HepG2 (cell line): ENCODE results near the gene NRSN2. TPM values are rescaled to one million over a fixed set of nuclear protein-coding genes. Genes with fewer than 3 reads are reported as not detected.

Source experiments
- DNMT1 ChIP-seq: sonication (generic); formaldehyde crosslinking; IDR thresholded peaks from 2 replicates; pipeline ENCODE4 v1.5.1; 2020; ENCODE audit warnings: mild to moderate bottlenecking, missing genetic modification reagents
- E2F5 ChIP-seq: sonication (generic); formaldehyde crosslinking; conservative IDR thresholded peaks from 2 replicates; pipeline ENCODE4 v1.4.0; 2020; ENCODE audit warnings: missing genetic modification reagents
- KLF12 ChIP-seq: sonication (generic); formaldehyde crosslinking; IDR thresholded peaks from 2 replicates; pipeline ENCODE4 v1.4.0; 2020; ENCODE audit warnings: missing genetic modification reagents, borderline replicate concordance
- RFX5 ChIP-seq: IDR thresholded peaks from 2 replicates; pipeline ENCODE4 v1.6.1; 2011; ENCODE audit warnings: low read depth, low read length, improper control_type of control experiment
- SIN3A ChIP-seq: IDR thresholded peaks from 2 replicates; pipeline ENCODE4 v1.6.1; 2011; ENCODE audit warnings: low read depth, mild to moderate bottlenecking, control low read depth, low read length, borderline replicate concordance
- SNAI1 ChIP-seq: sonication (generic); formaldehyde crosslinking; IDR thresholded peaks from 2 replicates; pipeline ENCODE4 v1.5.0; 2020; ENCODE audit warnings: mild to moderate bottlenecking, missing genetic modification reagents, borderline replicate concordance
- TCF7 ChIP-seq: sonication (generic); IDR thresholded peaks from 2 replicates; pipeline ENCODE4 v1.6.1; 2016; ENCODE audit warnings: antibody characterized with exemption, low read depth
- ZNF224 ChIP-seq: sonication (generic); formaldehyde crosslinking; IDR thresholded peaks from 2 replicates; pipeline ENCODE4 v1.5.0; 2020; ENCODE audit warnings: mild to moderate bottlenecking, missing genetic modification reagents
- ZNF230 ChIP-seq: sonication (generic); formaldehyde crosslinking; IDR thresholded peaks from 2 replicates; pipeline ENCODE4 v1.4.0; 2020; ENCODE audit warnings: mild to moderate bottlenecking, missing genetic modification reagents
- ZNF276 ChIP-seq: sonication (generic); formaldehyde crosslinking; IDR thresholded peaks from 2 replicates; pipeline ENCODE4 v1.4.0; 2020; ENCODE audit warnings: mild to moderate bottlenecking, low read depth, missing genetic modification reagents
- ZNF382 ChIP-seq: sonication (generic); formaldehyde crosslinking; IDR thresholded peaks from 2 replicates; pipeline ENCODE4 v1.5.0; 2020; ENCODE audit warnings: missing genetic modification reagents, mild to moderate bottlenecking, borderline replicate concordance
- ZNF670 ChIP-seq: sonication (generic); formaldehyde crosslinking; IDR thresholded peaks from 2 replicates; pipeline ENCODE4 v1.8.0; 2022; ENCODE audit warnings: mild to moderate bottlenecking, missing genetic modification reagents, borderline replicate concordance
- ZNF720 ChIP-seq: sonication (generic); formaldehyde crosslinking; IDR thresholded peaks from 2 replicates; pipeline ENCODE4 v1.4.0; 2020; ENCODE audit warnings: missing genetic modification reagents
- ZSCAN21 ChIP-seq: sonication (generic); formaldehyde crosslinking; IDR thresholded peaks from 2 replicates; pipeline ENCODE4 v1.8.0; 2022; ENCODE audit warnings: mild to moderate bottlenecking, missing genetic modification reagents, moderate library complexity, borderline replicate concordance
- polyA plus RNA-seq, 8 experiments: library from polyadenylated mRNA; depleted of rRNA in 3 of 8; stranded (reverse) in 7 of 8; unstranded in 1 of 8; fragments of >200 nt; fragmentation: Illumina TruSeq in 4 of 8; extraction: Trizol in 4 of 8; gene quantifications; 2 replicates each; pipeline versions ENCODE4 v1.2.1 to v1.2.3, GENCODE V29; 2011 to 2016; ENCODE audit warnings: low read depth in 4 of 8, missing spikeins in 1 of 8, mixed read lengths in 1 of 8; ENCODE audit not compliant: insufficient read depth in 1 of 8
- total RNA-seq, 5 experiments: library from RNA; depleted of rRNA; stranded (reverse); fragments of >200 nt; fragmentation: Illumina TruSeq; extraction: Trizol; gene quantifications; 2 replicates each; pipeline ENCODE4 v1.2.3, GENCODE V29; 2016; ENCODE audit warnings: low read depth in 1 of 5
- TF ChIP-seq, protein P1 (sequence below): IDR thresholded peaks from 2 replicates; pipeline ENCODE4 v1.4.0; 2020; ENCODE audit warnings: mild to moderate bottlenecking, missing genetic modification reagents
- TF ChIP-seq, protein P2 (sequence below): IDR thresholded peaks from 2 replicates; pipeline ENCODE4 v1.6.1; 2016; ENCODE audit warnings: low read depth
- TF ChIP-seq, protein P3 (sequence below): sonication (generic); formaldehyde crosslinking; IDR thresholded peaks from 2 replicates; pipeline ENCODE4 v1.4.0; 2020; ENCODE audit warnings: missing genetic modification reagents, borderline replicate concordance

Gene NRSN2
- total and polyA plus RNA-seq, 2 of the 13 experiments (the other 11 are each of a cell fraction or from before 2014, with no cell fraction given), result 32.3 to 49.4 TPM

- TF ChIP-seq, protein P1, sequence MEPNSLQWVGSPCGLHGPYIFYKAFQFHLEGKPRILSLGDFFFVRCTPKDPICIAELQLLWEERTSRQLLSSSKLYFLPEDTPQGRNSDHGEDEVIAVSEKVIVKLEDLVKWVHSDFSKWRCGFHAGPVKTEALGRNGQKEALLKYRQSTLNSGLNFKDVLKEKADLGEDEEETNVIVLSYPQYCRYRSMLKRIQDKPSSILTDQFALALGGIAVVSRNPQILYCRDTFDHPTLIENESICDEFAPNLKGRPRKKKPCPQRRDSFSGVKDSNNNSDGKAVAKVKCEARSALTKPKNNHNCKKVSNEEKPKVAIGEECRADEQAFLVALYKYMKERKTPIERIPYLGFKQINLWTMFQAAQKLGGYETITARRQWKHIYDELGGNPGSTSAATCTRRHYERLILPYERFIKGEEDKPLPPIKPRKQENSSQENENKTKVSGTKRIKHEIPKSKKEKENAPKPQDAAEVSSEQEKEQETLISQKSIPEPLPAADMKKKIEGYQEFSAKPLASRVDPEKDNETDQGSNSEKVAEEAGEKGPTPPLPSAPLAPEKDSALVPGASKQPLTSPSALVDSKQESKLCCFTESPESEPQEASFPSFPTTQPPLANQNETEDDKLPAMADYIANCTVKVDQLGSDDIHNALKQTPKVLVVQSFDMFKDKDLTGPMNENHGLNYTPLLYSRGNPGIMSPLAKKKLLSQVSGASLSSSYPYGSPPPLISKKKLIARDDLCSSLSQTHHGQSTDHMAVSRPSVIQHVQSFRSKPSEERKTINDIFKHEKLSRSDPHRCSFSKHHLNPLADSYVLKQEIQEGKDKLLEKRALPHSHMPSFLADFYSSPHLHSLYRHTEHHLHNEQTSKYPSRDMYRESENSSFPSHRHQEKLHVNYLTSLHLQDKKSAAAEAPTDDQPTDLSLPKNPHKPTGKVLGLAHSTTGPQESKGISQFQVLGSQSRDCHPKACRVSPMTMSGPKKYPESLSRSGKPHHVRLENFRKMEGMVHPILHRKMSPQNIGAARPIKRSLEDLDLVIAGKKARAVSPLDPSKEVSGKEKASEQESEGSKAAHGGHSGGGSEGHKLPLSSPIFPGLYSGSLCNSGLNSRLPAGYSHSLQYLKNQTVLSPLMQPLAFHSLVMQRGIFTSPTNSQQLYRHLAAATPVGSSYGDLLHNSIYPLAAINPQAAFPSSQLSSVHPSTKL (CRISPR knock-in tag), result peak; percentile 97
- TF ChIP-seq TCF7 (peak; percentile 78), ZNF230 (peak; percentile 49; the same call in 1 of the 2 replicates), KLF12 (CRISPR knock-in tag) (no peak), ZNF382 (CRISPR knock-in tag) (no peak), ZNF276 (peak; percentile 94), SNAI1 (no peak), RFX5 (no peak), DNMT1 (0 out of 2 replicates have a peak, but pooled peaks have one; percentile 51), ZNF720 (CRISPR knock-in tag) (no peak; the same call in 1 of the 2 replicates), ZNF224 (CRISPR knock-in tag) (peak; percentile 13), ZSCAN21 (CRISPR knock-in tag) (peak; percentile 96), SIN3A (peak; percentile 60), ZNF670 (CRISPR knock-in tag) (peak; percentile 87; the same call in 1 of the 2 replicates), E2F5 (CRISPR knock-in tag) (0 out of 2 replicates have a peak, but pooled peaks have one; percentile 7)
- TF ChIP-seq, protein P2, sequence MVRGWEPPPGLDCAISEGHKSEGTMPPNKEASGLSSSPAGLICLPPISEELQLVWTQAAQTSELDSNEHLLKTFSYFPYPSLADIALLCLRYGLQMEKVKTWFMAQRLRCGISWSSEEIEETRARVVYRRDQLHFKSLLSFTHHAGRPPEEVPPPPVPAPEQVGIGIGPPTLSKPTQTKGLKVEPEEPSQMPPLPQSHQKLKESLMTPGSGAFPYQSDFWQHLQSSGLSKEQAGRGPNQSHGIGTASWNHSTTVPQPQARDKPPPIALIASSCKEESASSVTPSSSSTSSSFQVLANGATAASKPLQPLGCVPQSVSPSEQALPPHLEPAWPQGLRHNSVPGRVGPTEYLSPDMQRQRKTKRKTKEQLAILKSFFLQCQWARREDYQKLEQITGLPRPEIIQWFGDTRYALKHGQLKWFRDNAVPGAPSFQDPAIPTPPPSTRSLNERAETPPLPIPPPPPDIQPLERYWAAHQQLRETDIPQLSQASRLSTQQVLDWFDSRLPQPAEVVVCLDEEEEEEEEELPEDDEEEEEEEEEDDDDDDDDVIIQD (CRISPR knock-in tag), result peak; percentile 80
- TF ChIP-seq, protein P3, sequence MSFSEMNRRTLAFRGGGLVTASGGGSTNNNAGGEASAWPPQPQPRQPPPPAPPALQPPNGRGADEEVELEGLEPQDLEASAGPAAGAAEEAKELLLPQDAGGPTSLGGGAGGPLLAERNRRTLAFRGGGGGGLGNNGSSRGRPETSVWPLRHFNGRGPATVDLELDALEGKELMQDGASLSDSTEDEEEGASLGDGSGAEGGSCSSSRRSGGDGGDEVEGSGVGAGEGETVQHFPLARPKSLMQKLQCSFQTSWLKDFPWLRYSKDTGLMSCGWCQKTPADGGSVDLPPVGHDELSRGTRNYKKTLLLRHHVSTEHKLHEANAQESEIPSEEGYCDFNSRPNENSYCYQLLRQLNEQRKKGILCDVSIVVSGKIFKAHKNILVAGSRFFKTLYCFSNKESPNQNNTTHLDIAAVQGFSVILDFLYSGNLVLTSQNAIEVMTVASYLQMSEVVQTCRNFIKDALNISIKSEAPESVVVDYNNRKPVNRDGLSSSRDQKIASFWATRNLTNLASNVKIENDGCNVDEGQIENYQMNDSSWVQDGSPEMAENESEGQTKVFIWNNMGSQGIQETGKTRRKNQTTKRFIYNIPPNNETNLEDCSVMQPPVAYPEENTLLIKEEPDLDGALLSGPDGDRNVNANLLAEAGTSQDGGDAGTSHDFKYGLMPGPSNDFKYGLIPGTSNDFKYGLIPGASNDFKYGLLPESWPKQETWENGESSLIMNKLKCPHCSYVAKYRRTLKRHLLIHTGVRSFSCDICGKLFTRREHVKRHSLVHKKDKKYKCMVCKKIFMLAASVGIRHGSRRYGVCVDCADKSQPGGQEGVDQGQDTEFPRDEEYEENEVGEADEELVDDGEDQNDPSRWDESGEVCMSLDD (CRISPR knock-in tag), result no peak; the same call in 1 of the 2 replicates
These were observed 25.0 kb downstream of the NRSN2 start (continued) for GRCh38 chr20:371755-372542.
